Middle frontal gyrus (tissue), 1 donor: ENCODE measurements around the gene EVPL.

Experiments
- DNase-seq: peaks from one replicate; pipeline ENCODE4 v3.0.0-alpha.2; 2015; ENCODE audit warnings: low spot score; ENCODE audit errors: extremely low spot score

The EVPL gene

GRCh38 chr17:76018340-76018680 is 8.8 kb downstream of the EVPL start:
- no peak for DNase-seq

GRCh38 chr17:76017481-76018339 is 9.4 kb downstream of the EVPL start:
- DNase-seq: no peak

- DNase-seq: no peak
Measured at GRCh38 chr17:76014925-76015261, 12.2 kb downstream of the EVPL start.

GRCh38 chr17:76014100-76014924 is 12.8 kb downstream of the EVPL start:
- peak; percentile 15 for DNase-seq

- no peak for DNase-seq
Measured at GRCh38 chr17:76013377-76013932, 13.7 kb downstream of the EVPL start.

GRCh38 chr17:76011951-76012350 is 15.2 kb downstream of the EVPL start:
- DNase-seq: no peak

- no peak for DNase-seq
Measured at GRCh38 chr17:76009969-76010661, 17.0 kb downstream of the EVPL start.

GRCh38 chr17:76009447-76009846 is 17.7 kb downstream of the EVPL start:
- no peak for DNase-seq

- DNase-seq: no peak
Measured at GRCh38 chr17:76008630-76009425, 18.3 kb downstream of the EVPL start.

GRCh38 chr17:76008208-76008607 is 18.9 kb downstream of the EVPL start:
- DNase-seq: no peak

- DNase-seq: no peak
Measured at GRCh38 chr17:76007850-76008165, 19.3 kb downstream of the EVPL start.

GRCh38 chr17:76007131-76007849 is 19.8 kb downstream of the EVPL start:
- no peak for DNase-seq

GRCh38 chr17:76005263-76006149 is 21.6 kb downstream of the EVPL start:
- DNase-seq: no peak

GRCh38 chr17:76004750-76005262 is 22.3 kb downstream of the EVPL start:
- DNase-seq: no peak

- DNase-seq: no peak
Measured at GRCh38 chr17:76003915-76004314, 23.2 kb downstream of the EVPL start.

- no peak for DNase-seq
Measured at GRCh38 chr17:76002100-76002499, 25.0 kb downstream of the EVPL start.

- DNase-seq: no peak
Measured at GRCh38 chr17:76000755-76001521, 26.2 kb downstream of the EVPL start, which contains the start of gene CDK3. TSS of gene CDK3 (plus strand) at chr17:76000855. CDS start at chr17:76001426, 571 bp downstream.

- DNase-seq: no peak
Measured at GRCh38 chr17:76000016-76000754, 26.9 kb downstream of the EVPL start.
